K562 (cell line): ENCODE data around the gene AGMO. TPM values are rescaled to one million over a fixed set of nuclear protein-coding genes. Genes with fewer than 3 reads are reported as not detected.

Source experiments
- ATAC-seq: fragments of 200-7000 bp; cut with Tn5 transposase; 3 replicates; pipeline ENCODE4 v1.9.1; 2020; ENCODE audit warnings: moderate library complexity
- BruUV-seq: library from RNA; stranded (reverse); fragments of 400-500 nt; replicated peaks from 2 replicates; lab custom pipeline; 2021; lab: Mats Ljungman, UMichigan
- CTCF ChIA-PET: fragments of 300-600 bp; formaldehyde crosslinking; extraction: SDS; loops from one replicate; lab custom pipeline; 2021; ENCODE audit warnings: low intra/inter-chr PET ratio; lab: Yijun Ruan, JAX
- POLR2A ChIA-PET: fragments of 300-600, 350-650 bp; sonication (Branson Sonifier 250); formaldehyde crosslinking; extraction: SDS; loops from one replicate; lab custom pipeline; 2021; ENCODE audit warnings: antibody characterized with exemption, inconsistent platforms; lab: Yijun Ruan, JAX
- DNase-seq, 4 experiments: peaks; one replicate each; pipeline versions ENCODE4 v3.0.0 to v3.0.0-alpha.2; 2011 to 2018; ENCODE audit warnings: low spot score in 3 of 4, mixed read lengths in 3 of 4; ENCODE audit errors: extremely low read depth in 1 of 4
- FAIRE-seq: peaks from 2 replicates; lab custom pipeline; 2011; peaks lifted over from hg19 to GRCh38; lab: Jason Lieb, UNC
- H2AFZ ChIP-seq: 2 replicates; pipeline ENCODE4 v1.6.0; 2011; ENCODE audit warnings: low read depth, low read length, control low read depth, inconsistent platforms
- H3K27ac ChIP-seq: fragments of 200-600 bp; 3 replicates; pipeline ENCODE4 v1.8.0; 2011; ENCODE audit warnings: low read depth, mild to moderate bottlenecking, control low read depth, inconsistent platforms, low read length, moderate library complexity, mixed read lengths; ENCODE audit errors: extremely low read depth
- H3K27me3 ChIP-seq, 2 experiments: fragments of 300-600 bp in 1 of 2; 2 replicates in 1 of 2; 3 replicates in 1 of 2; pipeline versions ENCODE4 v1.6.0 to v1.8.0; 2011; ENCODE audit warnings: inconsistent platforms in 2 of 2, low read length in 2 of 2, mild to moderate bottlenecking in 1 of 2, mixed read lengths in 1 of 2, moderate library complexity in 1 of 2; ENCODE audit not compliant: control insufficient read depth in 2 of 2, insufficient read depth in 2 of 2
- H3K36me3 ChIP-seq: fragments of 300-600 bp; 3 replicates; pipeline ENCODE4 v1.8.0; 2011; ENCODE audit warnings: mild to moderate bottlenecking, low read length, inconsistent platforms; ENCODE audit not compliant: control insufficient read depth, insufficient read depth
- H3K4me1 ChIP-seq, 2 experiments: fragments of 200-600 bp in 1 of 2; replicated peaks in 1 of 2; 2 replicates in 1 of 2; 3 replicates in 1 of 2; pipeline versions ENCODE4 v1.5.1 to v1.8.0; 2011; ENCODE audit warnings: inconsistent platforms in 2 of 2, low read length in 2 of 2, mild to moderate bottlenecking in 1 of 2, mixed read lengths in 1 of 2, moderate library complexity in 1 of 2; ENCODE audit not compliant: control insufficient read depth in 2 of 2, insufficient read depth in 2 of 2
- H3K4me2 ChIP-seq: 2 replicates; pipeline ENCODE4 v1.6.1; 2011; ENCODE audit warnings: low read length, control low read depth, inconsistent platforms, mixed read lengths; ENCODE audit not compliant: insufficient read depth
- H3K4me3 ChIP-seq: fragments of 200-600 bp; sonication (generic), shearing (Covaris generic); 2 replicates; pipeline ENCODE4 v1.5.1; 2016; ENCODE audit warnings: control low read depth, inconsistent platforms
- H3K79me2 ChIP-seq: fragments of 200-600 bp; 3 replicates; pipeline ENCODE4 v1.8.0; 2011; ENCODE audit warnings: low read length, inconsistent platforms; ENCODE audit not compliant: control insufficient read depth, insufficient read depth
- H3K9ac ChIP-seq, 2 experiments: 2 replicates each; pipeline versions ENCODE4 v1.6.0 to v1.6.1; 2011; ENCODE audit warnings: low read depth in 2 of 2, low read length in 2 of 2, control low read depth in 1 of 2, inconsistent platforms in 1 of 2, mild to moderate bottlenecking in 1 of 2, mixed read lengths in 1 of 2; ENCODE audit not compliant: insufficient read depth in 1 of 2
- H3K9me1 ChIP-seq: one replicate; pipeline ENCODE4 v1.6.0; 2011; ENCODE audit warnings: inconsistent platforms, mild to moderate bottlenecking, low read length, moderate library complexity; ENCODE audit not compliant: control insufficient read depth, insufficient read depth
- H3K9me3 ChIP-seq: replicated peaks from 2 replicates; pipeline ENCODE4 v1.5.1; 2011; ENCODE audit warnings: low read depth, low read length, inconsistent platforms; ENCODE audit not compliant: control insufficient read depth, insufficient read depth
- H4K20me1 ChIP-seq: replicated peaks from 2 replicates; pipeline ENCODE4 v1.6.1; 2011; ENCODE audit warnings: low read length, inconsistent platforms, mixed read lengths; ENCODE audit not compliant: control insufficient read depth, insufficient read depth
- CHD1 ChIP-seq: fragments of 200-600 bp; sonication (generic); IDR thresholded peaks from one replicate; pipeline ENCODE4 v1.6.1; 2012; ENCODE audit warnings: mild to moderate bottlenecking, moderate library complexity, low read length, inconsistent platforms
- MTA2 ChIP-seq: fragments of 450-650 bp; IDR thresholded peaks from 2 replicates; pipeline ENCODE4 v1.6.1; 2016; ENCODE audit warnings: low read depth
- SAFB2 ChIP-seq: fragments of 200-400 bp; formaldehyde crosslinking; IDR thresholded peaks from 2 replicates; pipeline ENCODE4 v1.6.1; 2018; ENCODE audit warnings: borderline replicate concordance, low read length, low read depth, moderate library complexity; ENCODE audit not compliant: severe bottlenecking
- U2AF2 ChIP-seq: fragments of 200-400 bp; formaldehyde crosslinking; optimal IDR thresholded peaks from 2 replicates; pipeline ENCODE3; 2017; ENCODE audit warnings: low read depth, mild to moderate bottlenecking, low read length
- ZBTB8A ChIP-seq: fragments of 450-650 bp; IDR thresholded peaks from 2 replicates; pipeline ENCODE4 v1.6.1; 2018; ENCODE audit warnings: mild to moderate bottlenecking, moderate library complexity; ENCODE audit not compliant: partially characterized antibody
- ZBTB9 ChIP-seq: fragments of 450-650 bp; formaldehyde crosslinking; IDR thresholded peaks from 2 replicates; pipeline ENCODE4 v1.4.0; 2020; ENCODE audit warnings: mild to moderate bottlenecking, moderate library complexity
- WGBS: fragments of 100-300 bp; shearing (Covaris generic); methylation state at CpG from one replicate; pipeline ENCODE4 v1.1.6; 2016; ENCODE audit warnings: low coverage, mixed read lengths; ENCODE audit not compliant: insufficient coverage; ENCODE audit errors: missing lambda C conversion rate; 5-methylcytosine and 5-hydroxymethylcytosine counted together
- in situ Hi-C: fragments of 300-500 bp; cut with MboI; formaldehyde crosslinking; loops from 4 replicates; pipeline ENCODE4 v1.15.0; 2018; ENCODE audit warnings: inconsistent platforms, mixed read lengths
- intact Hi-C: fragments of 100-400 bp; cut with micrococcal nuclease; formaldehyde crosslinking; loops from 2 replicates; pipeline ENCODE4 v1.14.2; 2022
- polyA plus RNA-seq, 8 experiments: library from polyadenylated mRNA; depleted of rRNA in 4 of 8; stranded (reverse) in 5 of 8; unstranded in 3 of 8; fragments of >200 nt; fragmentation: Nextera tagmentation in 2 of 8; fragmentation: Illumina TruSeq in 1 of 8; extraction: Ambion mirVana in 2 of 8; extraction: Trizol in 1 of 8; gene quantifications; 2 replicates each; pipeline versions ENCODE4 v1.2.1 to v1.2.3, GENCODE V29; 2011 to 2014; ENCODE audit warnings: inconsistent platforms in 1 of 8, missing spikeins in 1 of 8
- total RNA-seq, 7 experiments: library from RNA; depleted of rRNA in 6 of 7; stranded (reverse); fragments of >200 nt in 6 of 7; fragmentation: Illumina TruSeq in 2 of 7; extraction: Trizol in 2 of 7; gene quantifications; 2 replicates each; pipeline versions ENCODE4 v1.2.1 to v1.2.3, GENCODE V29; 2011 to 2021; ENCODE audit warnings: low replicate concordance in 1 of 7
- TF ChIP-seq, protein P1 (sequence below), 2 experiments: IDR thresholded peaks in 1 of 2; conservative IDR thresholded peaks in 1 of 2; 2 replicates each; pipeline ENCODE4 v1.6.1; 2016; ENCODE audit warnings: low read depth in 2 of 2, mild to moderate bottlenecking in 1 of 2, missing compliant biosample characterization in 1 of 2, missing genetic modification characterization in 1 of 2, moderate library complexity in 1 of 2
- TF ChIP-seq, protein P2 (sequence below): IDR thresholded peaks from 2 replicates; pipeline ENCODE4 v1.6.1; 2016; ENCODE audit warnings: missing genetic modification characterization, missing compliant biosample characterization
- TF ChIP-seq, protein P3 (sequence below): fragments of 250-450 bp; sonication (Bioruptor Pico); IDR thresholded peaks from 2 replicates; pipeline ENCODE4 v1.8.0; 2022; ENCODE audit warnings: moderate library complexity, mild to moderate bottlenecking, inconsistent platforms

The AGMO gene
- total and polyA plus RNA-seq, 9 of the 15 experiments (the other 6 are each of a cell fraction or from before 2014, with no cell fraction given), result 0.30 to 1.4 (median 0.69) TPM; not detected in 1

- 0% methylated on average over 1 of the region's 1 CpG for WGBS
- CTCF ChIA-PET, result no interaction called here
- Histone ChIP-seq H2AFZ (no peak overlapping the region), H3K4me3 (no peak overlapping the region), H3K79me2 (no peaks in the 10 kb centered on the region), H3K9me1 (no peaks in the 10 kb centered on the region), H3K4me1 (no peaks in the 10 kb centered on the region), H3K27ac (no peak overlapping the region), H3K9me3 (no peaks in the 10 kb centered on the region), H3K9ac (no peak overlapping the region), H3K36me3 (no peaks in the 10 kb centered on the region), H3K4me2 (no peak overlapping the region), H4K20me1 (no peaks in the 10 kb centered on the region), H3K27me3 (no peaks in the 10 kb centered on the region)
- TF ChIP-seq MTA2 (no peak), CHD1 (no peak), SAFB2 (no peak), ZBTB8A (no peak), U2AF2 (no peak), ZBTB9 (CRISPR knock-in tag) (no peak)
- TF ChIP-seq, protein P1, sequence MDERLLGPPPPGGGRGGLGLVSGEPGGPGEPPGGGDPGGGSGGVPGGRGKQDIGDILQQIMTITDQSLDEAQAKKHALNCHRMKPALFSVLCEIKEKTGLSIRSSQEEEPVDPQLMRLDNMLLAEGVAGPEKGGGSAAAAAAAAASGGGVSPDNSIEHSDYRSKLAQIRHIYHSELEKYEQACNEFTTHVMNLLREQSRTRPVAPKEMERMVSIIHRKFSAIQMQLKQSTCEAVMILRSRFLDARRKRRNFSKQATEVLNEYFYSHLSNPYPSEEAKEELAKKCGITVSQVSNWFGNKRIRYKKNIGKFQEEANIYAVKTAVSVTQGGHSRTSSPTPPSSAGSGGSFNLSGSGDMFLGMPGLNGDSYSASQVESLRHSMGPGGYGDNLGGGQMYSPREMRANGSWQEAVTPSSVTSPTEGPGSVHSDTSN (CRISPR knock-in tag; IDR thresholded peaks at IDR 0.05; ENCODE audit: low read depth), result no peak
- TF ChIP-seq, protein P1 (tag; conservative IDR thresholded peaks at IDR 0.05; ENCODE audit: low read depth), result no peak
- TF ChIP-seq, protein P2, sequence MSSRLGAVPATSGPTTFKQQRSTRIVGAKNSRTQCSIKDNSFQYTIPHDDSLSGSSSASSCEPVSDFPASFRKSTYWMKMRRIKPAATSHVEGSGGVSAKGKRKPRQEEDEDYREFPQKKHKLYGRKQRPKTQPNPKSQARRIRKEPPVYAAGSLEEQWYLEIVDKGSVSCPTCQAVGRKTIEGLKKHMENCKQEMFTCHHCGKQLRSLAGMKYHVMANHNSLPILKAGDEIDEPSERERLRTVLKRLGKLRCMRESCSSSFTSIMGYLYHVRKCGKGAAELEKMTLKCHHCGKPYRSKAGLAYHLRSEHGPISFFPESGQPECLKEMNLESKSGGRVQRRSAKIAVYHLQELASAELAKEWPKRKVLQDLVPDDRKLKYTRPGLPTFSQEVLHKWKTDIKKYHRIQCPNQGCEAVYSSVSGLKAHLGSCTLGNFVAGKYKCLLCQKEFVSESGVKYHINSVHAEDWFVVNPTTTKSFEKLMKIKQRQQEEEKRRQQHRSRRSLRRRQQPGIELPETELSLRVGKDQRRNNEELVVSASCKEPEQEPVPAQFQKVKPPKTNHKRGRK (tag), result no peak
- TF ChIP-seq, protein P3, sequence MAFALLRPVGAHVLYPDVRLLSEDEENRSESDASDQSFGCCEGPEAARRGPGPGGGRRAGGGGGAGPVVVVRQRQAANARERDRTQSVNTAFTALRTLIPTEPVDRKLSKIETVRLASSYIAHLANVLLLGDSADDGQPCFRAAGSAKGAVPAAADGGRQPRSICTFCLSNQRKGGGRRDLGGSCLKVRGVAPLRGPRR, result no peak
- DNase-seq (no peak), FAIRE-seq (no peak), ATAC-seq (no peak)
- in situ Hi-C loops, result no loop called here
- BruUV-seq, result no TSS peak
- POLR2A ChIA-PET, result no interaction called here
- intact Hi-C loops, result no loop called here
Measured at GRCh38 chr7:15178065-15178464, 383.8 kb downstream of the AGMO start.
